GM12872 (cell line): Measurements from ENCODE around the gene ZNF554.

ENCODE experiments used
- CTCF ChIP-seq: IDR thresholded peaks from 3 replicates; pipeline ENCODE4 v1.5.1; 2011; ENCODE audit warnings: low read depth, mild to moderate bottlenecking, low read length, moderate library complexity; ENCODE audit not compliant: insufficient read depth

ZNF554 gene

DNA sequence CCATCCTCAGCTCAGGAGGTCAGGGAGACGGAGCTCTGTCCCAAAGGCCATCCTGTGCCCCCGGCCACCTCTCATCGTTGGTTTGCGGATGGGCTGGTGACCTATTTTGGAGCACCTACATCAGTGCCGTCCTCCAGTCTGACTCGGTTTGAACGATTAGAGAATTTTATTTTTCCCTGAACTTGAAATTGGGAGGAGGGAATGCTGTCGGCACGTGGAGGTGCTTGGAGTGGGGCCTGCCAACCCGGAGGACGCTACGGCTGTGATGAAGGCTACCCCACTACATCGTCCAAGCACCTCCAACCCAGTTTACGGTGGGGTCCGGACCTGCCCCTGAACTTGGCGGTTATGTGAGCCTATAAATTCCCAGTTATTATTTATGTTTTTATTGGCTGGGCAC lies 3.0 kb upstream of the ZNF554 start:
- TF ChIP-seq CTCF: no peak

DNA sequence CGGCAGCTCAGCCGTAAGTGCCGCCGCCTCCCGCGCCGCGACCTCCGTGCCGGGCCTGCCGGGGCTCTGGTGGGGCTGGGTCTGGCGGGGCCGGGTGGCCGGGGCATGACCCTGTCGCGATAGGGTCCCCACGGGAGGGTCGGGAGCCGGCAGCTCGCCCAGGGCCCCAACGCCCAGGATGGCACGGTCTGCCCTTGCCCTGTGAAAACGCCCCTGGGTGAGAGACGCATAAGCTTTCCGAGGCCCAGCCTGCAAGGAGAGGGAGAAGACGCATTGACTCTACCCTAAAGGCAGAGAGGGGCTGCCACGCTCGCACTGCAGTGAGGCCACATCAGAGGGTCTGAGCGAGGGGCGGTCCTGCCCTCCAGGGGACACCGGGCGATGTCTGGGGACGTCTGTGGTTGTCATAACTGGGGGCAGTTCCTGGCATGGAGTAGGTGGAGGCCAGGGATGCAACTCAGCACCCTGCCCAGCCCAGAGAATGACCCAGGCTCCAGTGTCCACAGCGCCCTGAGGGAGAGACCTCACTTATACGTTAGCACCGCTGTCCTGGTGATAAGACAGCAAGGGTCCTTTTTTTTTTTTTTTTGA lies 539 bp downstream of the ZNF554 start:
- TF ChIP-seq CTCF: no peak

DNA sequence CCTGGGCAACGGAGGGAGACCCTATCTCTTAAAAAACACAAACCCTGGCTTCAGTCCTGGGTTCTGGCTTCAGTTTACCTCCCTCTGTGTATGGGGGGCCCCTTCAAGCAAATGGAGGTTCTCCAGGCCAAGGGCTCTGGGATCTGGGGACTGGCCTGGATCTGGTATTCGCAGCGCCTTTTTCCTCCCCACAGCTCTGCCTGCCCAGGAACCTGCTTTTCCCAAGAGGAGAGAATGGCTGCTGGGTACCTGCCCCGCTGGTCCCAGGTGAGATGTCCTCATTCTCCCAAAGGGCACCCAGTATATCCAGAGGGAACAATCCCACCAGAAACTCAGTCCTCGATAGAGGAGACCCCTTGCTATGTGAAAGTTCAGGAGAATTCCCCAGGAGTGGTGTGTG lies 3.2 kb downstream of the ZNF554 start:
- TF ChIP-seq CTCF: no peak

DNA sequence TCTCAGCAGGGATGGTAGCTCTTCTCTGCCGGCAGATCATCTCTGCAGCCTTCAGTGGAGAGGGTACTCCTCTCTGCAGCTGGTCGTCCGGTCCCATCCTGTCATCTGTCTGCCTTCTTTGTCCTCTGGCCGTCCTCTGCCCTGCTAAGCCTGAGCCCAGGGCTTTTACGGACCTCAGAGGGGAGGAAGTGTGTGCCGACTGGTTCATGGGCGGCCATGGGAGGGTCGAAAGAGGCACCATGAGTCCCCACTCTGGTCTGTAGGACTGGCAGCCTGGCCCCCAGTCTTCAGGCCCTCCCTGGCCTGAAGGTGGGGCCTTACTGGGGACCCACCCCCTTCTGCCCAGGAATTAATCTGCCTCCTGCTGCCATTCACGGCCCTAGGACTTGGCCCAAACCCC lies 4.0 kb downstream of the ZNF554 start:
- no peak for TF ChIP-seq CTCF

DNA sequence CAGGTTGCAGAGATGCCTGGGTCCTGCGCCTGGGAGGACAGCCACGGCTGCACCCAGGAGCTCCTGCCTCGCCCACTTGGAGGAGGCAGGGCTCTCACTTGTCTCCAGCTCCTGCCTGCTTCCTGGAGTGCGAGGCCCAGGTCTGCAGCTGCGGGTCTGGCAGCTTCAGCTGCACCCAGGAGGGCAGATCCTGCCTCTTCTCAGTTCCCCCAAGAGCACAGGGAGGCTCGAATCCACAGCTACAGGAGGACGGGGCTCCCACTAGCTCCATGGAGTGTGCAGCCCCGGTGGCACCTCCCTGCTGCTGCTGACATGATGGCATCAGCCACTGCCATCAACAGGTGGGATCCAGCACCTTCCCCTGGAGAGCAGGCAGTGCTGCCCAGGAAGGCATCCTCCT lies 4.5 kb downstream of the ZNF554 start:
- TF ChIP-seq CTCF: no peak

GRCh38 chr19:2827022-2827421 lies 7.4 kb downstream of the ZNF554 start:
- TF ChIP-seq CTCF: no peak

GRCh38 chr19:2827840-2828489 lies 8.3 kb downstream of the ZNF554 start:
- no peak for TF ChIP-seq CTCF
